NCI-H510A treated with DMSO at 0.1 percent for 48 hours (cell line): ENCODE data around the gene CXCR2.

Experiments
- DNase-seq: peaks from one replicate; lab custom pipeline; 2025; lab: John Stamatoyannopoulos, UW

CXCR2 gene

DNA sequence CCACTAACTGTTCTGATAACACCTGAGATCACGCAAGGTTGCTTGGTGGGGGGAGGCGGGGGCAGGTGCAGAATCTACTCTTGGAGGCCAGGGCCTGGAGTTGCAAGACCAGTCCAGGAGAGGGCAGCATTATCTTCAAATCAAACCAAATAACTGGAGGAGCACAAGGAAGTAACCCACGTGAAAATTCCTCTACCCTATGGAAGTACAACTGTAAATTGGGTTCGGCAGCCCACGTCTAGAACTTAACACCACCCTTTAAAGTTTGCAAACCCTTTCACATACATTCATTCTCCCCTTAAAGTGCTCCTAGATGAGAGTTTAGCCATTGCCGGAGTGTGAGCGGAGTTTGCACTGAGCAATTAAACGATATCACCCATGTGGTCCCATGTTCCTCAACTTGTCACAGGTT, 60.5 kb downstream of the CXCR2 start:
- DNase-seq: peak; percentile 70
